ENCODE results near the gene LETMD1. TPM values are rescaled to one million over a fixed set of nuclear protein-coding genes. Genes with fewer than 3 reads are reported as not detected.
A peak's percentile ranks its signal among the peaks of the same experiment; 100 is the strongest.

Gene LETMD1
- total and polyA plus RNA-seq, 9 of the 15 experiments (the other 6 are each of a cell fraction or from before 2014, with no cell fraction given) = 58.7 to 163 (median 75.4) TPM

DNA sequence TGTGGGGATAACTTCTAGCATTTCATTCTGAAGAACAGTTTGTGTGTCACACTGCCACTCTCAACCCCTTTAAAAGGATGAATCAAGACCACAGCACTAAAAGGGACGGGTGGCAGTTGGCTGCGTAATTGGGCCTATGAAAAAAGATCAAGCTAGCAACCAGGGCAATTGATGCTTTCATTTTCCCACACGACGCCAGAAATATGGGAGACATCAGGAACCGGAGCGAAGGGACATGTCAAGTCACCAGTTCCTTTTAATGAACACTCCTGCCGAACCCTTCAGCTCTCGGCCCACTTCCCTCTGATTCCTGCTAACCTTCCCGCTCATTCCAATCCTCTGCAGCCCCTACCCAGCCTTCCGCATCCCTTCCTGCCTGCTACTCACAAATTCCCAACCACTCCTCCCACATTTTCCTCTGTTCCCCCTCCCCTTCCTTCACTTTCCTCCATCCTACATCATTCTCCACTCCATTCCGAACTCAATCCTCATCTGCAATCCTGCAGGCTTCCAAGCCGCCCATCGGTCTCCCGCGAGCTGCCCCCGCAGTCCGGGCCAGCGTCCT, 34.5 kb downstream of the LETMD1 start (continued):
- TF ChIP-seq NCOA2 (IDR thresholded peaks at IDR 0.05; ENCODE audit: partially characterized antibody in 2 of 2) = no peak
- no peak for TF ChIP-seq CBX3 (IDR thresholded peaks at IDR 0.05; ENCODE audit: borderline replicate concordance in 1 of 2, low read length in 2 of 2)
- TF ChIP-seq BACH1 (tag; IDR thresholded peaks at IDR 0.05) = no peak
- TF ChIP-seq, protein P1, sequence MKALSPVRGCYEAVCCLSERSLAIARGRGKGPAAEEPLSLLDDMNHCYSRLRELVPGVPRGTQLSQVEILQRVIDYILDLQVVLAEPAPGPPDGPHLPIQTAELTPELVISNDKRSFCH (CRISPR knock-in tag; IDR thresholded peaks at IDR 0.05) = no peak
- TF ChIP-seq, protein P1 (tag; IDR thresholded peaks at IDR 0.05) = no peak
- TF ChIP-seq, protein P2, sequence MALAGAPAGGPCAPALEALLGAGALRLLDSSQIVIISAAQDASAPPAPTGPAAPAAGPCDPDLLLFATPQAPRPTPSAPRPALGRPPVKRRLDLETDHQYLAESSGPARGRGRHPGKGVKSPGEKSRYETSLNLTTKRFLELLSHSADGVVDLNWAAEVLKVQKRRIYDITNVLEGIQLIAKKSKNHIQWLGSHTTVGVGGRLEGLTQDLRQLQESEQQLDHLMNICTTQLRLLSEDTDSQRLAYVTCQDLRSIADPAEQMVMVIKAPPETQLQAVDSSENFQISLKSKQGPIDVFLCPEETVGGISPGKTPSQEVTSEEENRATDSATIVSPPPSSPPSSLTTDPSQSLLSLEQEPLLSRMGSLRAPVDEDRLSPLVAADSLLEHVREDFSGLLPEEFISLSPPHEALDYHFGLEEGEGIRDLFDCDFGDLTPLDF (CRISPR knock-in tag; IDR thresholded peaks at IDR 0.05) = no peak
- TF ChIP-seq, protein P3, sequence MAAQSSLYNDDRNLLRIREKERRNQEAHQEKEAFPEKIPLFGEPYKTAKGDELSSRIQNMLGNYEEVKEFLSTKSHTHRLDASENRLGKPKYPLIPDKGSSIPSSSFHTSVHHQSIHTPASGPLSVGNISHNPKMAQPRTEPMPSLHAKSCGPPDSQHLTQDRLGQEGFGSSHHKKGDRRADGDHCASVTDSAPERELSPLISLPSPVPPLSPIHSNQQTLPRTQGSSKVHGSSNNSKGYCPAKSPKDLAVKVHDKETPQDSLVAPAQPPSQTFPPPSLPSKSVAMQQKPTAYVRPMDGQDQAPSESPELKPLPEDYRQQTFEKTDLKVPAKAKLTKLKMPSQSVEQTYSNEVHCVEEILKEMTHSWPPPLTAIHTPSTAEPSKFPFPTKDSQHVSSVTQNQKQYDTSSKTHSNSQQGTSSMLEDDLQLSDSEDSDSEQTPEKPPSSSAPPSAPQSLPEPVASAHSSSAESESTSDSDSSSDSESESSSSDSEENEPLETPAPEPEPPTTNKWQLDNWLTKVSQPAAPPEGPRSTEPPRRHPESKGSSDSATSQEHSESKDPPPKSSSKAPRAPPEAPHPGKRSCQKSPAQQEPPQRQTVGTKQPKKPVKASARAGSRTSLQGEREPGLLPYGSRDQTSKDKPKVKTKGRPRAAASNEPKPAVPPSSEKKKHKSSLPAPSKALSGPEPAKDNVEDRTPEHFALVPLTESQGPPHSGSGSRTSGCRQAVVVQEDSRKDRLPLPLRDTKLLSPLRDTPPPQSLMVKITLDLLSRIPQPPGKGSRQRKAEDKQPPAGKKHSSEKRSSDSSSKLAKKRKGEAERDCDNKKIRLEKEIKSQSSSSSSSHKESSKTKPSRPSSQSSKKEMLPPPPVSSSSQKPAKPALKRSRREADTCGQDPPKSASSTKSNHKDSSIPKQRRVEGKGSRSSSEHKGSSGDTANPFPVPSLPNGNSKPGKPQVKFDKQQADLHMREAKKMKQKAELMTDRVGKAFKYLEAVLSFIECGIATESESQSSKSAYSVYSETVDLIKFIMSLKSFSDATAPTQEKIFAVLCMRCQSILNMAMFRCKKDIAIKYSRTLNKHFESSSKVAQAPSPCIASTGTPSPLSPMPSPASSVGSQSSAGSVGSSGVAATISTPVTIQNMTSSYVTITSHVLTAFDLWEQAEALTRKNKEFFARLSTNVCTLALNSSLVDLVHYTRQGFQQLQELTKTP (IDR thresholded peaks at IDR 0.05; ENCODE audit: low read depth in 1 of 2, partially characterized antibody in 2 of 2) = peak in 1 of 2 experiments; percentile 26
- TF ChIP-seq, protein P4, sequence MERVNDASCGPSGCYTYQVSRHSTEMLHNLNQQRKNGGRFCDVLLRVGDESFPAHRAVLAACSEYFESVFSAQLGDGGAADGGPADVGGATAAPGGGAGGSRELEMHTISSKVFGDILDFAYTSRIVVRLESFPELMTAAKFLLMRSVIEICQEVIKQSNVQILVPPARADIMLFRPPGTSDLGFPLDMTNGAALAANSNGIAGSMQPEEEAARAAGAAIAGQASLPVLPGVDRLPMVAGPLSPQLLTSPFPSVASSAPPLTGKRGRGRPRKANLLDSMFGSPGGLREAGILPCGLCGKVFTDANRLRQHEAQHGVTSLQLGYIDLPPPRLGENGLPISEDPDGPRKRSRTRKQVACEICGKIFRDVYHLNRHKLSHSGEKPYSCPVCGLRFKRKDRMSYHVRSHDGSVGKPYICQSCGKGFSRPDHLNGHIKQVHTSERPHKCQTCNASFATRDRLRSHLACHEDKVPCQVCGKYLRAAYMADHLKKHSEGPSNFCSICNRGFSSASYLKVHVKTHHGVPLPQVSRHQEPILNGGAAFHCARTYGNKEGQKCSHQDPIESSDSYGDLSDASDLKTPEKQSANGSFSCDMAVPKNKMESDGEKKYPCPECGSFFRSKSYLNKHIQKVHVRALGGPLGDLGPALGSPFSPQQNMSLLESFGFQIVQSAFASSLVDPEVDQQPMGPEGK (CRISPR knock-in tag; IDR thresholded peaks at IDR 0.05; ENCODE audit: borderline replicate concordance) = no peak
- no peak for TF ChIP-seq CBFA2T2 (conservative IDR thresholded peaks at IDR 0.05)
- TF ChIP-seq PML (IDR thresholded peaks at IDR 0.05; ENCODE audit: low read length) = no peak
- TF ChIP-seq, protein P5, sequence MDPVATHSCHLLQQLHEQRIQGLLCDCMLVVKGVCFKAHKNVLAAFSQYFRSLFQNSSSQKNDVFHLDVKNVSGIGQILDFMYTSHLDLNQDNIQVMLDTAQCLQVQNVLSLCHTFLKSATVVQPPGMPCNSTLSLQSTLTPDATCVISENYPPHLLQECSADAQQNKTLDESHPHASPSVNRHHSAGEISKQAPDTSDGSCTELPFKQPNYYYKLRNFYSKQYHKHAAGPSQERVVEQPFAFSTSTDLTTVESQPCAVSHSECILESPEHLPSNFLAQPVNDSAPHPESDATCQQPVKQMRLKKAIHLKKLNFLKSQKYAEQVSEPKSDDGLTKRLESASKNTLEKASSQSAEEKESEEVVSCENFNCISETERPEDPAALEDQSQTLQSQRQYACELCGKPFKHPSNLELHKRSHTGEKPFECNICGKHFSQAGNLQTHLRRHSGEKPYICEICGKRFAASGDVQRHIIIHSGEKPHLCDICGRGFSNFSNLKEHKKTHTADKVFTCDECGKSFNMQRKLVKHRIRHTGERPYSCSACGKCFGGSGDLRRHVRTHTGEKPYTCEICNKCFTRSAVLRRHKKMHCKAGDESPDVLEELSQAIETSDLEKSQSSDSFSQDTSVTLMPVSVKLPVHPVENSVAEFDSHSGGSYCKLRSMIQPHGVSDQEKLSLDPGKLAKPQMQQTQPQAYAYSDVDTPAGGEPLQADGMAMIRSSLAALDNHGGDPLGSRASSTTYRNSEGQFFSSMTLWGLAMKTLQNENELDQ (CRISPR knock-in tag; IDR thresholded peaks at IDR 0.05; ENCODE audit: borderline replicate concordance) = 0 out of 2 replicates have a peak, but pooled peaks have one; percentile 36
- TF ChIP-seq CEBPG (CRISPR knock-in tag; IDR thresholded peaks at IDR 0.05) = no peak
- no peak for TF ChIP-seq CEBPG (tag; conservative IDR thresholded peaks at IDR 0.05 in 1 of 2, IDR thresholded peaks at IDR 0.05 in 1 of 2)
- TF ChIP-seq COPS2 (conservative IDR thresholded peaks at IDR 0.05) = no peak
- TF ChIP-seq TEAD2 (tag; IDR thresholded peaks at IDR 0.05) = no peak

Data from K562 (cell line).